GM23338 (cell line): ENCODE measurements around the gene GPR35. TPM values are rescaled to one million over a fixed set of nuclear protein-coding genes. Genes with fewer than 3 reads are reported as not detected.

Experiments
- ATAC-seq: fragments of 200-7000 bp; cut with Tn5 transposase; 3 replicates; pipeline ENCODE4 v1.9.1; 2020
- DNase-seq: peaks from one replicate; pipeline ENCODE4 v3.0.0-alpha.2; 2015; ENCODE audit warnings: low spot score
- H2AFZ ChIP-seq: fragments of 200-600 bp; sonication (generic); 2 replicates; pipeline ENCODE4 v1.8.0; 2016; ENCODE audit warnings: antibody characterized with exemption, mild to moderate bottlenecking, moderate library complexity
- H3F3A ChIP-seq: fragments of 200-600 bp; sonication (generic); replicated peaks from 2 replicates; pipeline ENCODE4 v1.8.0; 2017; ENCODE audit warnings: antibody characterized with exemption, mixed run types, low read depth
- H3K27ac ChIP-seq: fragments of 200-600 bp; sonication (generic); 2 replicates; pipeline ENCODE4 v1.6.1; 2016; ENCODE audit warnings: low read depth
- H3K27me3 ChIP-seq: fragments of 200-600 bp; sonication (generic); 2 replicates; pipeline ENCODE4 v1.8.0; 2016; ENCODE audit warnings: mild to moderate bottlenecking, mixed run types, moderate library complexity; ENCODE audit not compliant: insufficient read depth
- H3K36me3 ChIP-seq: fragments of 200-600 bp; sonication (generic); 2 replicates; pipeline ENCODE4 v1.8.0; 2016; ENCODE audit warnings: mild to moderate bottlenecking; ENCODE audit not compliant: insufficient read depth
- H3K4me1 ChIP-seq: fragments of 200-600 bp; sonication (generic); 2 replicates; pipeline ENCODE4 v1.8.0; 2016; ENCODE audit warnings: mild to moderate bottlenecking, moderate library complexity; ENCODE audit not compliant: insufficient read depth
- H3K4me2 ChIP-seq: fragments of 200-600 bp; sonication (generic); 2 replicates; pipeline ENCODE4 v1.7.1; 2017; ENCODE audit warnings: mixed run types
- H3K4me3 ChIP-seq: fragments of 200-600 bp; sonication (generic); 2 replicates; pipeline ENCODE4 v1.6.1; 2016; ENCODE audit warnings: mixed run types
- H3K79me2 ChIP-seq: fragments of 200-600 bp; sonication (generic); replicated peaks from 2 replicates; pipeline ENCODE4 v1.8.0; 2017; ENCODE audit warnings: mild to moderate bottlenecking; ENCODE audit not compliant: insufficient read depth
- H3K9me2 ChIP-seq: fragments of 200-600 bp; sonication (generic); 2 replicates; pipeline ENCODE4 v1.8.0; 2017; ENCODE audit not compliant: insufficient read depth
- H4K20me1 ChIP-seq: fragments of 200-600 bp; sonication (generic); replicated peaks from 2 replicates; pipeline ENCODE4 v1.8.0; 2017; ENCODE audit warnings: mild to moderate bottlenecking; ENCODE audit not compliant: insufficient read depth
- H3K27ac Mint-ChIP-seq: 2 replicates; pipeline ENCODE4 v1.8.0; 2020; ENCODE audit warnings: inconsistent platforms, mild to moderate bottlenecking, moderate library complexity, mixed read lengths
- H3K27me3 Mint-ChIP-seq: 3 replicates; pipeline ENCODE4 v1.8.0; 2022; ENCODE audit warnings: low read depth, mild to moderate bottlenecking, moderate library complexity, mixed read lengths, inconsistent platforms; ENCODE audit not compliant: insufficient read depth, poor library complexity
- H3K36me3 Mint-ChIP-seq: 3 replicates; pipeline ENCODE4 v1.8.0; 2021; ENCODE audit warnings: low read depth, mild to moderate bottlenecking, inconsistent platforms, moderate library complexity, mixed read lengths
- H3K4me1 Mint-ChIP-seq: 3 replicates; pipeline ENCODE4 v1.8.0; 2020; ENCODE audit warnings: mild to moderate bottlenecking, inconsistent platforms, mixed read lengths
- H3K4me3 Mint-ChIP-seq: 3 replicates; pipeline ENCODE4 v1.8.0; 2021; ENCODE audit warnings: moderate library complexity, mild to moderate bottlenecking, inconsistent platforms, mixed read lengths
- H3K9me3 Mint-ChIP-seq: 3 replicates; pipeline ENCODE4 v1.8.0; 2020; ENCODE audit warnings: moderate library complexity, mild to moderate bottlenecking, inconsistent platforms, mixed read lengths
- CREB1 ChIP-seq: fragments of 250-450 bp; sonication (Bioruptor Pico); IDR thresholded peaks from 2 replicates; pipeline ENCODE4 v1.5.0; 2020; ENCODE audit warnings: low read depth, mild to moderate bottlenecking, moderate library complexity
- CTCF ChIP-seq, 2 experiments: fragments of 200-600 bp in 1 of 2; sonication (generic) in 1 of 2; conservative IDR thresholded peaks; 2 replicates each; pipeline versions ENCODE4 v1.5.1 to v1.6.1; 2016 to 2017; ENCODE audit warnings: antibody characterized with exemption in 2 of 2, low read depth in 2 of 2, mild to moderate bottlenecking in 2 of 2, moderate library complexity in 1 of 2
- EZH2 ChIP-seq: fragments of 200-600 bp; sonication (generic); IDR thresholded peaks from one replicate; pipeline ENCODE4 v1.8.0; 2017; ENCODE audit warnings: antibody characterized with exemption, mild to moderate bottlenecking, low read depth; ENCODE audit not compliant: unreplicated experiment
- EZH2phosphoT487 ChIP-seq: fragments of 200-600 bp; sonication (generic); IDR thresholded peaks from one replicate; pipeline ENCODE4 v1.8.1; 2018; ENCODE audit warnings: antibody characterized with exemption; ENCODE audit not compliant: unreplicated experiment
- JUNB ChIP-seq: IDR thresholded peaks from one replicate; pipeline ENCODE4 v1.6.1; 2016; ENCODE audit warnings: antibody characterized with exemption; ENCODE audit not compliant: unreplicated experiment
- POLR2AphosphoS5 ChIP-seq: IDR thresholded peaks from 2 replicates; pipeline ENCODE4 v1.6.1; 2016; ENCODE audit warnings: antibody characterized with exemption, low read depth
- STAT1 ChIP-seq: IDR thresholded peaks from one replicate; pipeline ENCODE4 v1.6.1; 2016; ENCODE audit warnings: antibody characterized with exemption; ENCODE audit not compliant: unreplicated experiment
- ZNF114 ChIP-seq: fragments of 250-450 bp; sonication (Bioruptor Pico); IDR thresholded peaks from 2 replicates; pipeline ENCODE4 v1.5.0; 2020; ENCODE audit warnings: mild to moderate bottlenecking, moderate library complexity
- ZNF331 ChIP-seq: fragments of 250-450 bp; sonication (Bioruptor Pico); IDR thresholded peaks from 2 replicates; pipeline ENCODE4 v1.5.0; 2020; ENCODE audit warnings: low read depth, mild to moderate bottlenecking, moderate library complexity
- polyA plus RNA-seq: library from polyadenylated mRNA; unstranded; fragments of >200 nt; fragmentation: Nextera tagmentation; extraction: Ambion mirVana; gene quantifications from 2 replicates; pipeline ENCODE4 v1.2.1, GENCODE V29; 2016
- total RNA-seq: library from RNA; depleted of rRNA; stranded (reverse); fragments of >200 nt; shearing (Covaris generic); gene quantifications from 2 replicates; pipeline ENCODE4 v1.2.3, GENCODE V29; 2014
- TF ChIP-seq, protein P1 (sequence below): IDR thresholded peaks from 2 replicates; pipeline ENCODE4 v1.6.1; 2016; ENCODE audit warnings: antibody characterized with exemption

GPR35 gene
- total and polyA plus RNA-seq, 2 experiments from 2014 or later, result not detected

GRCh38 chr2:240593026-240593702 is 32.1 kb upstream of the GPR35 start:
- Mint-ChIP-seq H3K9me3 (no peaks in the 10 kb centered on the region), H3K4me3 (no peak overlapping the region), H3K36me3 (peaks cover 3% of the 10 kb centered on the region; the same call in 2 of the 3 replicates), H3K27me3 (peaks cover 3% of the 10 kb centered on the region), H3K27ac (no peak overlapping the region), H3K4me1 (peaks cover 11% of the 10 kb centered on the region)
- Histone ChIP-seq H3K9me2 (no peaks in the 10 kb centered on the region), H3K79me2 (peaks cover 40% of the 10 kb centered on the region), H3K27ac (no peak overlapping the region), H3K4me2 (no peak overlapping the region), H3K4me3 (no peak overlapping the region), H3K27me3 (no peaks in the 10 kb centered on the region), H3K36me3 (no peaks in the 10 kb centered on the region), H3F3A (no peaks in the 10 kb centered on the region), H4K20me1 (peaks cover 9% of the 10 kb centered on the region), H2AFZ (no peak overlapping the region), H3K4me1 (peaks cover under 1% of the 10 kb centered on the region; the same call in 1 of the 2 replicates)
- DNase-seq (no peak), ATAC-seq (no peak)
- TF ChIP-seq CTCF (conservative IDR thresholded peaks at IDR 0.05; ENCODE audit: low read depth in 2 of 2) (no peak), EZH2 (no peak), ZNF331 (CRISPR knock-in tag) (no peak), CREB1 (CRISPR knock-in tag) (no peak)

- no peak overlapping the region for H3K4me3 ChIP-seq
- no peak overlapping the region for H3K27ac Mint-ChIP-seq
- H3K4me1 Mint-ChIP-seq, result peaks cover 3% of the 10 kb centered on the region
- ATAC-seq (no peak), DNase-seq (no peak)
- H4K20me1 ChIP-seq, result peaks cover 3% of the 10 kb centered on the region
- no peaks in the 10 kb centered on the region for H3F3A ChIP-seq
- TF ChIP-seq POLR2AphosphoS5, result no peak
- TF ChIP-seq, protein P1, sequence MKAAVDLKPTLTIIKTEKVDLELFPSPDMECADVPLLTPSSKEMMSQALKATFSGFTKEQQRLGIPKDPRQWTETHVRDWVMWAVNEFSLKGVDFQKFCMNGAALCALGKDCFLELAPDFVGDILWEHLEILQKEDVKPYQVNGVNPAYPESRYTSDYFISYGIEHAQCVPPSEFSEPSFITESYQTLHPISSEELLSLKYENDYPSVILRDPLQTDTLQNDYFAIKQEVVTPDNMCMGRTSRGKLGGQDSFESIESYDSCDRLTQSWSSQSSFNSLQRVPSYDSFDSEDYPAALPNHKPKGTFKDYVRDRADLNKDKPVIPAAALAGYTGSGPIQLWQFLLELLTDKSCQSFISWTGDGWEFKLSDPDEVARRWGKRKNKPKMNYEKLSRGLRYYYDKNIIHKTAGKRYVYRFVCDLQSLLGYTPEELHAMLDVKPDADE, result no peak
- no peak for TF ChIP-seq JUNB
- TF ChIP-seq STAT1, result no peak
- TF ChIP-seq ZNF114 (CRISPR knock-in tag), result no peak
- no peak for TF ChIP-seq ZNF331 (CRISPR knock-in tag)
- TF ChIP-seq EZH2phosphoT487, result no peak
- H3K4me1 ChIP-seq, result no peaks in the 10 kb centered on the region
- H3K4me3 Mint-ChIP-seq, result no peak overlapping the region
- peaks cover 33% of the 10 kb centered on the region for H3K79me2 ChIP-seq
- no peaks in the 10 kb centered on the region for H3K36me3 ChIP-seq
- peaks cover 1% of the 10 kb centered on the region for H3K27me3 Mint-ChIP-seq
- no peaks in the 10 kb centered on the region for H3K9me3 Mint-ChIP-seq
- H3K36me3 Mint-ChIP-seq, result peaks cover 3% of the 10 kb centered on the region; the same call in 2 of the 3 replicates
- H3K9me2 ChIP-seq, result no peaks in the 10 kb centered on the region
- H3K4me2 ChIP-seq, result no peak overlapping the region
- no peak overlapping the region for H2AFZ ChIP-seq
- no peaks in the 10 kb centered on the region for H3K27me3 ChIP-seq
- no peak overlapping the region for H3K27ac ChIP-seq
Observed at GRCh38 chr2:240593703-240594451, 31.4 kb upstream of the GPR35 start.
